Astrocyte (in vitro differentiated cells and primary cell): Measurements from ENCODE around the gene CETN1. TPM values are rescaled to one million over a fixed set of nuclear protein-coding genes. Genes with fewer than 3 reads are reported as not detected.

Source experiments
- DNase-seq: peaks from one replicate; pipeline ENCODE4 v3.0.0-alpha.2; 2010; ENCODE audit warnings: low read depth
- FAIRE-seq: peaks from 2 replicates; lab custom pipeline; 2011; peaks lifted over from hg19 to GRCh38; lab: Jason Lieb, UNC
- H2AFZ ChIP-seq: 2 replicates; pipeline ENCODE4 v1.6.0; 2012; ENCODE audit warnings: low read depth, low read length, inconsistent platforms
- H3K27ac ChIP-seq: 2 replicates; pipeline ENCODE4 v1.5.1; 2011; ENCODE audit warnings: low read depth, low read length, inconsistent platforms
- H3K27me3 ChIP-seq: 2 replicates; pipeline ENCODE4 v1.6.0; 2011; ENCODE audit warnings: low read length, inconsistent platforms; ENCODE audit not compliant: insufficient read depth
- H3K36me3 ChIP-seq: 2 replicates; pipeline ENCODE4 v1.5.1; 2011; ENCODE audit warnings: low read length, inconsistent platforms; ENCODE audit not compliant: insufficient read depth
- H3K4me1 ChIP-seq: 2 replicates; pipeline ENCODE4 v1.5.1; 2011; ENCODE audit warnings: low read length, inconsistent platforms; ENCODE audit not compliant: insufficient read depth
- H3K4me2 ChIP-seq: 2 replicates; pipeline ENCODE4 v1.6.0; 2012; ENCODE audit warnings: low read length, inconsistent platforms
- H3K4me3 ChIP-seq: 2 replicates; pipeline ENCODE4 v1.5.1; 2011; ENCODE audit warnings: low read depth, mild to moderate bottlenecking, low read length, inconsistent platforms; ENCODE audit not compliant: insufficient read depth
- H3K79me2 ChIP-seq: 2 replicates; pipeline ENCODE4 v1.6.0; 2012; ENCODE audit warnings: mild to moderate bottlenecking, low read length, inconsistent platforms; ENCODE audit not compliant: insufficient read depth
- H3K9ac ChIP-seq: 2 replicates; pipeline ENCODE4 v1.6.0; 2012; ENCODE audit warnings: mild to moderate bottlenecking, low read length, inconsistent platforms
- H3K9me3 ChIP-seq: 2 replicates; pipeline ENCODE4 v1.5.1; 2012; ENCODE audit warnings: low read depth, mild to moderate bottlenecking, low read length, inconsistent platforms; ENCODE audit not compliant: insufficient read depth
- H4K20me1 ChIP-seq: 2 replicates; pipeline ENCODE4 v1.6.0; 2012; ENCODE audit warnings: low read length, inconsistent platforms; ENCODE audit not compliant: insufficient read depth
- H3K27ac Mint-ChIP-seq: one replicate; pipeline ENCODE4 v1.8.0; 2021; ENCODE audit warnings: mild to moderate bottlenecking, mixed read lengths; ENCODE audit not compliant: unreplicated experiment
- H3K27me3 Mint-ChIP-seq: one replicate; pipeline ENCODE4 v1.8.0; 2021; ENCODE audit warnings: low read depth, mixed read lengths; ENCODE audit not compliant: unreplicated experiment
- H3K36me3 Mint-ChIP-seq: one replicate; pipeline ENCODE4 v1.8.0; 2021; ENCODE audit warnings: low read depth, mixed read lengths; ENCODE audit not compliant: unreplicated experiment
- H3K4me1 Mint-ChIP-seq: one replicate; pipeline ENCODE4 v1.8.0; 2021; ENCODE audit warnings: low read depth, mixed read lengths; ENCODE audit not compliant: unreplicated experiment
- H3K4me3 Mint-ChIP-seq: one replicate; pipeline ENCODE4 v1.8.0; 2021; ENCODE audit warnings: mild to moderate bottlenecking, moderate library complexity, mixed read lengths; ENCODE audit not compliant: unreplicated experiment
- H3K9me3 Mint-ChIP-seq: one replicate; pipeline ENCODE4 v1.8.0; 2021; ENCODE audit warnings: mild to moderate bottlenecking, mixed read lengths; ENCODE audit not compliant: unreplicated experiment
- EZH2 ChIP-seq: IDR thresholded peaks from 2 replicates; pipeline ENCODE4 v1.6.1; 2012; ENCODE audit warnings: mild to moderate bottlenecking, low read length, inconsistent platforms; ENCODE audit not compliant: insufficient read depth
- total RNA-seq: library from RNA; stranded (reverse); gene quantifications from 2 replicates; pipeline ENCODE4 v1.2.1, GENCODE V29; 2021
- TF ChIP-seq, protein P1 (sequence below): IDR thresholded peaks from 2 replicates; pipeline ENCODE4 v1.5.1; 2011; ENCODE audit warnings: low read depth, mild to moderate bottlenecking, inconsistent platforms, low read length, moderate library complexity; ENCODE audit not compliant: insufficient read depth

CETN1 gene
- total RNA-seq, 1 donor from 2014 or later, result not detected

DNA sequence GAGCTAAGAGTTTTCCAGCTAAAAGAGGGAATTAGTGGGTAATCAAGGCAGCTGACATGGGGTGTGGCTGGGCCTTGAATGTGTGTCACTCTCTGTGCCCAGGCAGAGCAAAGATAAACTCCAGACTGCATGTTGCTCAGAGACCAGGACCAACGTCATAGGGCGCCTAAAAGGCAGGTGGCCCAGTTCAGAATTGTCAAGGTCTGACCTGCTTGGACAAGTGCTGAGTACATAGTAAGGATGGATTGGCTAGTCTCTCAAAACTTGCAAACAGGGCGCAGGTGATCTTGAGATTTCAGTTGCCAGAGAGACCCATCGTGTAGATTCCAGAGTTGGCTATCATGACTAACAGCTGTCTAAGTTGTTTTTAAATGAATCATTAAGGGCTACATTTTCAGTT, 35.6 kb downstream of the CETN1 start:
- Histone ChIP-seq H2AFZ (no peak overlapping the region), H3K4me3 (no peak overlapping the region), H3K27me3 (peaks cover 15% of the 10 kb centered on the region), H3K4me1 (no peaks in the 10 kb centered on the region), H3K9ac (no peak overlapping the region), H4K20me1 (no peaks in the 10 kb centered on the region), H3K36me3 (no peaks in the 10 kb centered on the region), H3K27ac (no peak overlapping the region), H3K79me2 (no peaks in the 10 kb centered on the region), H3K9me3 (no peaks in the 10 kb centered on the region), H3K4me2 (no peak overlapping the region)
- Mint-ChIP-seq H3K4me3 (no peak overlapping the region), H3K36me3 (no peaks in the 10 kb centered on the region), H3K9me3 (no peaks in the 10 kb centered on the region), H3K4me1 (peaks cover 5% of the 10 kb centered on the region), H3K27me3 (peaks cover 7% of the 10 kb centered on the region), H3K27ac (no peak overlapping the region)
- TF ChIP-seq EZH2, result no peak
- TF ChIP-seq, protein P1, sequence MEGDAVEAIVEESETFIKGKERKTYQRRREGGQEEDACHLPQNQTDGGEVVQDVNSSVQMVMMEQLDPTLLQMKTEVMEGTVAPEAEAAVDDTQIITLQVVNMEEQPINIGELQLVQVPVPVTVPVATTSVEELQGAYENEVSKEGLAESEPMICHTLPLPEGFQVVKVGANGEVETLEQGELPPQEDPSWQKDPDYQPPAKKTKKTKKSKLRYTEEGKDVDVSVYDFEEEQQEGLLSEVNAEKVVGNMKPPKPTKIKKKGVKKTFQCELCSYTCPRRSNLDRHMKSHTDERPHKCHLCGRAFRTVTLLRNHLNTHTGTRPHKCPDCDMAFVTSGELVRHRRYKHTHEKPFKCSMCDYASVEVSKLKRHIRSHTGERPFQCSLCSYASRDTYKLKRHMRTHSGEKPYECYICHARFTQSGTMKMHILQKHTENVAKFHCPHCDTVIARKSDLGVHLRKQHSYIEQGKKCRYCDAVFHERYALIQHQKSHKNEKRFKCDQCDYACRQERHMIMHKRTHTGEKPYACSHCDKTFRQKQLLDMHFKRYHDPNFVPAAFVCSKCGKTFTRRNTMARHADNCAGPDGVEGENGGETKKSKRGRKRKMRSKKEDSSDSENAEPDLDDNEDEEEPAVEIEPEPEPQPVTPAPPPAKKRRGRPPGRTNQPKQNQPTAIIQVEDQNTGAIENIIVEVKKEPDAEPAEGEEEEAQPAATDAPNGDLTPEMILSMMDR, result no peak
- FAIRE-seq (no peak), DNase-seq (no peak)

DNA sequence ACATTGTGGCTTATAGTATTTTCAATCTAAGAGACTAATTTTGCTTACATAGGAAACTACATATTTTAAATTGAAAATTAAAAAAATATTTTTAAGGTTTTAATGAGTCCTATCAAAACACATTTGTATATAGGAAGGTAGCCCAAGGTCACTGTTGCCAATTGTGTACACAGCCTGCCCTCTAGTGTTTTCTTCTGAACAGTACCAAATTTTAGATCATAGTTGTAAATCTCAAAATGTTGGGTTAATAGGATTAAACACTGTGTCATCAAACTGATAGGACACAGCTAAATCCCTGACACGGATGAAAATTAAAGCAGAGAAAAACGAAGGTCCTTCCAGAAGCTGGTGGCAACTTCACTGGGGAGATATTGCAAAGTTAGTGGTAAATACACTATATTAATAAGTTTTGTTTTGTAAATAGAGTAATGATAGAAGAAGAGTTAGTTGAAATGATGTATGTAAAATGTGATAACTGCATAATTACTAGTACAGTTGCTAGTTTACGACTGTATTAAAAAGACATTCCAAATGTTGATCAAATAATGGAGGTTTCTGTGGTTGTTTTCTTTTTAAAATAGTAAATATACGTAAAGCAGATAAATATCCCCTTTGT, 36.3 kb downstream of the CETN1 start:
- Histone ChIP-seq H3K4me1 (no peaks in the 10 kb centered on the region), H3K4me3 (no peak overlapping the region), H3K27me3 (peaks cover 15% of the 10 kb centered on the region), H4K20me1 (no peaks in the 10 kb centered on the region), H3K4me2 (no peak overlapping the region), H3K9me3 (no peaks in the 10 kb centered on the region), H3K9ac (no peak overlapping the region), H3K36me3 (no peaks in the 10 kb centered on the region), H3K79me2 (no peaks in the 10 kb centered on the region), H2AFZ (no peak overlapping the region), H3K27ac (no peak overlapping the region)
- H3K27me3 Mint-ChIP-seq, result peaks cover 7% of the 10 kb centered on the region
- H3K9me3 Mint-ChIP-seq, result no peaks in the 10 kb centered on the region
- DNase-seq (peak; percentile 15), FAIRE-seq (no peak)
- H3K36me3 Mint-ChIP-seq, result no peaks in the 10 kb centered on the region
- H3K4me3 Mint-ChIP-seq, result no peak overlapping the region
- H3K27ac Mint-ChIP-seq, result no peak overlapping the region
- H3K4me1 Mint-ChIP-seq, result peaks cover 5% of the 10 kb centered on the region
- TF ChIP-seq EZH2, result no peak
- TF ChIP-seq, protein P1, result peak; percentile 80

DNA sequence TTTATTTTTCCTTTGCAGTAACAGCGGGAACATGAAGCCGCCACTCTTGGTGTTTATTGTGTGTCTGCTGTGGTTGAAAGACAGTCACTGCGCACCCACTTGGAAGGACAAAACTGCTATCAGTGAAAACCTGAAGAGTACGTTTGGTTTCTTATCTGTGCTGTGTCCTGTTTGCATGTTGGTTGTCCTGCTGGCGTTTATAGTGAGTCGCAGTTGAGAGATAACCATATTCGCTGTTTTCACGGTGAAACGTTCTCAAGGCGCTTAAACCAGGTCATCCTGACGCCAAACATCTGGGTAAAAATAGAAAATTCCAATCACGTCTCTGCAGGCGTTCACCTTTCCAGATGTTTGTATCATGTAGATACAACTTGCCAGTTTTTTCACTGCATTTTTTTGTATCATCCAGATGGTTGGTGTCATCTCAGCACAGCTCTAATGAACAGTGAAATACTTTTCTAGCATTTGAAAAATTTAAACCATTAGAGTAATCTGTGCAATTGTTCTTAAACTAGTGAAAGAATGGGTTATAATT, 37.9 kb downstream of the CETN1 start:
- no peak overlapping the region for H3K4me3 Mint-ChIP-seq
- H3K79me2 ChIP-seq, result no peaks in the 10 kb centered on the region
- no peak overlapping the region for H3K9ac ChIP-seq
- H4K20me1 ChIP-seq, result no peaks in the 10 kb centered on the region
- H3K4me1 Mint-ChIP-seq, result peaks cover 5% of the 10 kb centered on the region
- no peak overlapping the region for H2AFZ ChIP-seq
- no peak overlapping the region for H3K4me2 ChIP-seq
- no peaks in the 10 kb centered on the region for H3K36me3 ChIP-seq
- no peak overlapping the region for H3K27ac Mint-ChIP-seq
- H3K4me1 ChIP-seq, result no peaks in the 10 kb centered on the region
- no peaks in the 10 kb centered on the region for H3K9me3 ChIP-seq
- H3K4me3 ChIP-seq, result no peak overlapping the region
- TF ChIP-seq EZH2, result no peak
- TF ChIP-seq, protein P1, result no peak
- H3K27me3 Mint-ChIP-seq, result peaks cover 11% of the 10 kb centered on the region
- no peaks in the 10 kb centered on the region for H3K9me3 Mint-ChIP-seq
- peaks cover 23% of the 10 kb centered on the region for H3K27me3 ChIP-seq
- H3K27ac ChIP-seq, result no peak overlapping the region
- no peak for FAIRE-seq
- no peaks in the 10 kb centered on the region for H3K36me3 Mint-ChIP-seq
- no peak for DNase-seq
